Heart left ventricle (tissue), 16 donors: Measurements from ENCODE around the gene TUBB2B. TPM values are rescaled to one million over a fixed set of nuclear protein-coding genes. Genes with fewer than 3 reads are reported as not detected.

Experiments used
- ATAC-seq, 4 donors: fragments of 200-7000 bp; cut with Tn5 transposase; one replicate each; pipeline ENCODE4 v1.9.1; 2020 to 2022; ENCODE audit warnings: moderate library complexity in 4 of 4, mild to moderate bottlenecking in 3 of 4, moderate number of reproducible peaks in 1 of 4
- DNase-seq, 5 donors: peaks; one replicate each; pipeline ENCODE4 v3.0.0-alpha.2; 2020
- H3K27ac ChIP-seq, 12 donors: fragments of 200-600 bp; sonication (generic) in 4 of 12; one replicate each; pipeline versions ENCODE4 v1.5.0 to v1.8.0; 2016 to 2022; ENCODE audit warnings: mild to moderate bottlenecking in 2 of 12
- H3K27me3 ChIP-seq, 9 donors: fragments of 200-600 bp; sonication (generic) in 2 of 9; one replicate each; pipeline versions ENCODE4 v1.5.1 to v1.8.0; 2016 to 2022; ENCODE audit warnings: mild to moderate bottlenecking in 3 of 9
- H3K36me3 ChIP-seq, 9 donors: fragments of 200-600 bp; sonication (generic) in 2 of 9; one replicate each; pipeline versions ENCODE4 v1.5.0 to v1.8.0; 2018 to 2022; ENCODE audit warnings: mild to moderate bottlenecking in 2 of 9
- H3K4me1 ChIP-seq, 12 donors: fragments of 200-600 bp; sonication (generic) in 4 of 12; one replicate each; pipeline versions ENCODE4 v1.5.0 to v1.8.0; 2016 to 2022; ENCODE audit warnings: mild to moderate bottlenecking in 3 of 12
- H3K4me3 ChIP-seq, 12 donors: fragments of 200-600 bp; sonication (generic) in 4 of 12; one replicate each; pipeline versions ENCODE4 v1.5.0 to v1.8.0; 2017 to 2022; ENCODE audit warnings: mild to moderate bottlenecking in 9 of 12, moderate library complexity in 4 of 12
- H3K9me3 ChIP-seq, 12 donors: fragments of 200-600 bp; sonication (generic) in 4 of 12; one replicate each; pipeline versions ENCODE4 v1.5.0 to v1.8.0; 2016 to 2022; ENCODE audit warnings: mild to moderate bottlenecking in 1 of 12
- CTCF ChIP-seq, 12 donors: fragments of 200-600 bp; sonication (generic) in 4 of 12; IDR thresholded peaks; one replicate each; pipeline versions ENCODE4 v1.5.0 to v1.8.0; 2018 to 2022; ENCODE audit warnings: antibody characterized with exemption in 12 of 12, mild to moderate bottlenecking in 5 of 12
- POLR2A ChIP-seq, 2 donors: fragments of 450-650 bp; IDR thresholded peaks; one replicate each; pipeline ENCODE4 v1.6.1; 2017; ENCODE audit warnings: antibody characterized with exemption in 2 of 2, mild to moderate bottlenecking in 2 of 2, moderate library complexity in 2 of 2
- WGBS, 4 donors: extraction: QIAGEN DNeasy Blood & Tissue Kit in 2 of 4; methylation state at CpG; one replicate each; pipeline versions ENCODE4 v1.1.5 to v1.1.7; 2013 to 2018; 5-methylcytosine and 5-hydroxymethylcytosine counted together
- intact Hi-C, 10 donors: fragments of 100-400 bp; cut with DNase I; formaldehyde crosslinking; loops; one replicate each; pipeline versions ENCODE4 v1.11.1 to v1.14.2; 2022
- polyA plus RNA-seq, 2 donors: library from polyadenylated mRNA; stranded (reverse); fragments of 200-250 nt; gene quantifications; one replicate each; pipeline ENCODE4 v1.2.3, GENCODE V29; 2013
- total RNA-seq, 9 donors: library from RNA; depleted of rRNA in 2 of 9; stranded (reverse); fragments of >200 nt in 2 of 9; fragmentation: NEBNext Ultra II Directional in 3 of 9; extraction: Animal tissue kit (Norgen Biotek cat#: 25700) in 3 of 9; gene quantifications; one replicate each; pipeline versions ENCODE4 v1.1.0 to v1.2.4, GENCODE V29; 2016 to 2023
- donor health status: ischemic (EF 13 %, LVEDD 7.1; RV severe dilation, severe dysfunction).
- donor health status: healthy with polysubstance abuse.
- donor health status: DM: no; HTN: yes; CAD: no.
- donor health status: DM: no; HTN: no; CAD: no.
- donor health status: ischemic (EF 25% LVEDD 6.9; RV normal size, moderate dysfunction).
- donor health status: ischemic (EF 25% LVEDD 5.7; RV mildly dilated, moderate dysfunction).
- donor health status: healthy.
- donor health status: DM: yes; HTN: yes; CAD: no.
- donor health status: ischemic (EF 35%, LVEDD 5.7; RV mildly dilated, moderate dysfunction).
- donor health status: nonischemic (EF 11% LVEDD 7.7; RV severe dilation, severe dysfunction).
- donor health status: DM: yes; HTN: yes; CAD: no.
- donor health status: PGD.
- donor health status: ischemic (EF 29% LVEDD 5.4; RV normal size, mild dysfunction).
- donor health status: nonischemic (EF 23%, LVEDD 6.1; RV moderate dilation, normal function).

TUBB2B gene
- total and polyA plus RNA-seq, 11 donors, result 0.90 to 3.4 (median 1.5) TPM

GRCh38 chr6:3273707-3274521 lies 46.5 kb upstream of the TUBB2B start:
- no peak overlapping the region for H3K4me3 ChIP-seq
- H3K27ac ChIP-seq, result no peak overlapping the region
- no peak for ATAC-seq
- no peaks in the 10 kb centered on the region for H3K4me1 ChIP-seq
- peaks cover 0 to 46% (median 39%) of the 10 kb centered on the region in 9 donors for H3K36me3 ChIP-seq
- no peaks in the 10 kb centered on the region for H3K27me3 ChIP-seq
- TF ChIP-seq CTCF (IDR thresholded peaks at IDR 0.05), result no peak
- TF ChIP-seq POLR2A (IDR thresholded peaks at IDR 0.05), result no peak
- intact Hi-C loops, result loop anchor here in 5 of 10 donors (10.0 kb wide), 5 partner anchors 571 to 881 kb away; partner anchors contain the start of gene FAM50B (in 1 of the 5)
- WGBS, 4 donors, result 75 to 80% (median 78%) methylated on average over 8 to 9 of the region's 9 CpGs
- DNase-seq, result peak in 1 of 5 donors; percentile 20
- no peaks in the 10 kb centered on the region for H3K9me3 ChIP-seq

GRCh38 chr6:3272911-3273547 lies 45.6 kb upstream of the TUBB2B start:
- DNase-seq, result peak in 1 of 5 donors; percentile 3
- no peaks in the 10 kb centered on the region for H3K4me1 ChIP-seq

GRCh38 chr6:3271756-3272155 lies 44.3 kb upstream of the TUBB2B start:
- no peaks in the 10 kb centered on the region for H3K9me3 ChIP-seq
- H3K27ac ChIP-seq, result no peak overlapping the region
- H3K4me3 ChIP-seq, result no peak overlapping the region
- no peaks in the 10 kb centered on the region for H3K4me1 ChIP-seq
- intact Hi-C loops, result loop anchor here in 5 of 10 donors (10.0 kb wide), 5 partner anchors 573 to 883 kb away; partner anchors contain the start of gene FAM50B (in 1 of the 5)
- TF ChIP-seq POLR2A (IDR thresholded peaks at IDR 0.05) (no peak), CTCF (IDR thresholded peaks at IDR 0.05) (no peak)
- no peaks in the 10 kb centered on the region for H3K27me3 ChIP-seq
- 84 to 93% (median 90%) methylated on average over 13 of the region's 13 CpGs for WGBS, 4 donors
- H3K36me3 ChIP-seq, result peaks cover 0 to 58% (median 48%) of the 10 kb centered on the region in 9 donors
- no peak for DNase-seq
- ATAC-seq, result no peak

More at GRCh38 chr6:3272911-3273547, 45.6 kb upstream of the TUBB2B start:
- no peaks in the 10 kb centered on the region for H3K9me3 ChIP-seq
- no peak overlapping the region for H3K4me3 ChIP-seq
- no peak overlapping the region for H3K27ac ChIP-seq
- TF ChIP-seq CTCF (IDR thresholded peaks at IDR 0.05) (no peak), POLR2A (IDR thresholded peaks at IDR 0.05) (no peak)
- ATAC-seq, result no peak
- WGBS, 4 donors, result 91 to 94% (median 93%) methylated on average over 32 of the region's 32 CpGs
- intact Hi-C loops, result loop anchor here in 5 of 10 donors (10.0 kb wide), 5 partner anchors 572 to 882 kb away; partner anchors contain the start of gene FAM50B (in 1 of the 5)
- peaks cover 0 to 52% (median 45%) of the 10 kb centered on the region in 9 donors for H3K36me3 ChIP-seq
- no peaks in the 10 kb centered on the region for H3K27me3 ChIP-seq

GRCh38 chr6:3270258-3270657 lies 42.8 kb upstream of the TUBB2B start:
- DNase-seq, result no peak
- Histone ChIP-seq H3K27me3 (no peaks in the 10 kb centered on the region), H3K4me1 (no peaks in the 10 kb centered on the region), H3K27ac (no peak overlapping the region), H3K9me3 (no peaks in the 10 kb centered on the region), H3K36me3 (peaks cover 0 to 61% (median 48%) of the 10 kb centered on the region in 9 donors), H3K4me3 (no peak overlapping the region)
- TF ChIP-seq CTCF (IDR thresholded peaks at IDR 0.05) (no peak), POLR2A (IDR thresholded peaks at IDR 0.05) (no peak)
- WGBS, 4 donors, result 84 to 88% (median 86%) methylated on average over 15 of the region's 15 CpGs
- intact Hi-C loops, result loop anchor here in 5 of 10 donors (10.0 kb wide), 5 partner anchors 575 to 885 kb away; partner anchors contain the start of gene FAM50B (in 1 of the 5)
- ATAC-seq, result peak in 1 of 4 donors; percentile 13
